OCI-LY1 (cell line): ENCODE data around the gene ITM2B.

Experiments
- H2AFZ ChIP-seq: fragments of 200-600 bp; sonication (generic), shearing (Covaris generic); 2 replicates; pipeline ENCODE4 v1.6.0; 2014; ENCODE audit warnings: antibody characterized with exemption, mild to moderate bottlenecking, low read length
- H3F3A ChIP-seq: fragments of 200-600 bp; sonication (generic), shearing (Covaris generic); 2 replicates; pipeline ENCODE4 v1.6.0; 2014; ENCODE audit warnings: mild to moderate bottlenecking, antibody characterized with exemption, low read length, moderate library complexity; ENCODE audit not compliant: insufficient read depth
- H3K27ac ChIP-seq: fragments of 200-600 bp; sonication (generic); 2 replicates; pipeline ENCODE4 v1.5.1; 2014; ENCODE audit warnings: low read length, mixed run types, mild to moderate bottlenecking, low read depth; ENCODE audit not compliant: poor library complexity, severe bottlenecking
- H3K27me3 ChIP-seq: fragments of 200-600 bp; sonication (generic); 2 replicates; pipeline ENCODE4 v1.6.0; 2014; ENCODE audit warnings: antibody characterized with exemption, mild to moderate bottlenecking, low read length, moderate library complexity; ENCODE audit not compliant: insufficient read depth
- H3K36me3 ChIP-seq: fragments of 200-600 bp; sonication (generic); 2 replicates; pipeline ENCODE4 v1.6.1; 2014; ENCODE audit warnings: mild to moderate bottlenecking, antibody characterized with exemption, low read length, moderate library complexity, mixed read lengths; ENCODE audit not compliant: insufficient read depth
- H3K4me1 ChIP-seq: fragments of 200-600 bp; sonication (generic); 2 replicates; pipeline ENCODE4 v1.5.1; 2014; ENCODE audit warnings: mild to moderate bottlenecking, low read length, moderate library complexity; ENCODE audit not compliant: insufficient read depth, severe bottlenecking
- H3K4me2 ChIP-seq: fragments of 200-600 bp; sonication (generic), shearing (Covaris generic); 2 replicates; pipeline ENCODE4 v1.6.1; 2014; ENCODE audit warnings: low read length
- H3K4me3 ChIP-seq: fragments of 200-600 bp; sonication (generic); 2 replicates; pipeline ENCODE4 v1.5.1; 2014; ENCODE audit warnings: low read length, low read depth, mild to moderate bottlenecking, mixed read lengths; ENCODE audit not compliant: poor library complexity, severe bottlenecking
- H3K79me2 ChIP-seq: fragments of 200-600 bp; shearing (Covaris generic); 2 replicates; pipeline ENCODE4 v1.6.1; 2016; ENCODE audit warnings: mixed run types, low read length, mixed read lengths; ENCODE audit not compliant: insufficient read depth
- H3K9ac ChIP-seq: fragments of 200-600 bp; sonication (generic), shearing (Covaris generic); 2 replicates; pipeline ENCODE4 v1.6.1; 2014; ENCODE audit warnings: mild to moderate bottlenecking, low read length, mixed read lengths
- H3K9me2 ChIP-seq: fragments of 200-600 bp; sonication (generic), shearing (Covaris generic); 2 replicates; pipeline ENCODE4 v1.6.1; 2014; ENCODE audit warnings: low read depth, mild to moderate bottlenecking, low read length, mixed read lengths
- H3K9me3 ChIP-seq: fragments of 200-600 bp; shearing (Covaris generic); 2 replicates; pipeline ENCODE4 v1.6.1; 2014; ENCODE audit warnings: low read length, mixed read lengths
- H4K20me1 ChIP-seq: fragments of 200-600 bp; sonication (generic), shearing (Covaris generic); 2 replicates; pipeline ENCODE4 v1.6.0; 2016; ENCODE audit warnings: mild to moderate bottlenecking, low read length; ENCODE audit not compliant: insufficient read depth
- CTCF ChIP-seq: fragments of 200-600 bp; sonication (generic), shearing (Covaris generic); IDR thresholded peaks from 2 replicates; pipeline ENCODE4 v1.5.1; 2017; ENCODE audit warnings: mild to moderate bottlenecking, antibody characterized with exemption, low read length, moderate library complexity, mixed read lengths
- EZH2 ChIP-seq: fragments of 200-600 bp; sonication (generic), shearing (Covaris generic); IDR thresholded peaks from 2 replicates; pipeline ENCODE4 v1.8.0; 2017; ENCODE audit warnings: borderline replicate concordance, mixed run types, mild to moderate bottlenecking, antibody characterized with exemption, low read length, moderate library complexity, mixed read lengths

The ITM2B gene

GRCh38 chr13:48278806-48279205 lies 45.8 kb downstream of the ITM2B start:
- Histone ChIP-seq H3K4me3 (no peak overlapping the region), H3K9me3 (no peaks in the 10 kb centered on the region), H3F3A (no peaks in the 10 kb centered on the region), H3K9ac (no peak overlapping the region), H2AFZ (no peak overlapping the region), H3K4me2 (no peak overlapping the region), H3K4me1 (no peaks in the 10 kb centered on the region), H3K9me2 (no peaks in the 10 kb centered on the region), H3K36me3 (no peaks in the 10 kb centered on the region), H3K79me2 (no peaks in the 10 kb centered on the region), H3K27ac (no peak overlapping the region), H3K27me3 (no peaks in the 10 kb centered on the region), H4K20me1 (no peaks in the 10 kb centered on the region)
- TF ChIP-seq EZH2: no peak
- no peak for TF ChIP-seq CTCF

- H3K4me1 ChIP-seq: no peaks in the 10 kb centered on the region
- no peak overlapping the region for H3K27ac ChIP-seq
- H3K27me3 ChIP-seq: no peaks in the 10 kb centered on the region
- no peaks in the 10 kb centered on the region for H4K20me1 ChIP-seq
- no peaks in the 10 kb centered on the region for H3K9me2 ChIP-seq
- H3F3A ChIP-seq: no peaks in the 10 kb centered on the region
- no peak overlapping the region for H3K4me3 ChIP-seq
- no peak overlapping the region for H2AFZ ChIP-seq
- no peaks in the 10 kb centered on the region for H3K36me3 ChIP-seq
- no peaks in the 10 kb centered on the region for H3K79me2 ChIP-seq
- H3K4me2 ChIP-seq: no peak overlapping the region
- H3K9me3 ChIP-seq: no peaks in the 10 kb centered on the region
- TF ChIP-seq EZH2 (no peak), CTCF (no peak)
- H3K9ac ChIP-seq: no peak overlapping the region
Observed at GRCh38 chr13:48281556-48281955, 48.5 kb downstream of the ITM2B start.

GRCh38 chr13:48291730-48292129 lies 58.7 kb downstream of the ITM2B start:
- Histone ChIP-seq H3K4me1 (peaks cover 2% of the 10 kb centered on the region), H4K20me1 (no peaks in the 10 kb centered on the region), H2AFZ (no peak overlapping the region), H3K9me2 (no peaks in the 10 kb centered on the region), H3K9ac (no peak overlapping the region), H3K27me3 (no peaks in the 10 kb centered on the region), H3K27ac (no peak overlapping the region), H3K36me3 (no peaks in the 10 kb centered on the region), H3K79me2 (no peaks in the 10 kb centered on the region), H3K9me3 (no peaks in the 10 kb centered on the region), H3K4me2 (no peak overlapping the region), H3F3A (no peaks in the 10 kb centered on the region), H3K4me3 (no peak overlapping the region)
- no peak for TF ChIP-seq EZH2
- TF ChIP-seq CTCF: no peak
